Suprapubic skin (tissue), 4 donors: ENCODE data around the gene MRPL23. TPM values are rescaled to one million over a fixed set of nuclear protein-coding genes. Genes with fewer than 3 reads are reported as not detected.

ENCODE experiments used
- DNase-seq, 2 donors: peaks; one replicate each; pipeline ENCODE4 v3.0.0-alpha.2; 2019; ENCODE audit warnings: low spot score in 2 of 2
- H3K27ac ChIP-seq: fragments of 200-600 bp; sonication (generic); one replicate; pipeline ENCODE4 v1.5.1; 2019
- H3K27me3 ChIP-seq: fragments of 200-600 bp; sonication (generic); one replicate; pipeline ENCODE4 v1.5.1; 2019
- H3K36me3 ChIP-seq: fragments of 200-600 bp; sonication (generic); one replicate; pipeline ENCODE4 v1.5.1; 2019
- H3K4me1 ChIP-seq: fragments of 200-600 bp; sonication (generic); one replicate; pipeline ENCODE4 v1.5.1; 2019
- H3K4me3 ChIP-seq: fragments of 200-600 bp; sonication (generic); one replicate; pipeline ENCODE4 v1.5.1; 2019; ENCODE audit warnings: mild to moderate bottlenecking
- H3K9me3 ChIP-seq: fragments of 200-600 bp; sonication (generic); one replicate; pipeline ENCODE4 v1.5.1; 2019
- EP300 ChIP-seq: sonication (generic); formaldehyde crosslinking; IDR thresholded peaks from one replicate; pipeline ENCODE4 v1.6.1; 2017; ENCODE audit warnings: antibody characterized with exemption
- POLR2A ChIP-seq, 2 donors: fragments of 450-650 bp; IDR thresholded peaks; one replicate each; pipeline ENCODE4 v1.6.1; 2017; ENCODE audit warnings: antibody characterized with exemption in 2 of 2, mild to moderate bottlenecking in 2 of 2, moderate library complexity in 2 of 2
- POLR2AphosphoS5 ChIP-seq, 3 donors: sonication (generic); formaldehyde crosslinking; IDR thresholded peaks; one replicate each; pipeline ENCODE4 v1.6.1; 2017; ENCODE audit warnings: antibody characterized with exemption in 3 of 3
- WGBS: methylation state at CpG from one replicate; pipeline ENCODE4 v1.1.5; 2018; 5-methylcytosine and 5-hydroxymethylcytosine counted together
- total RNA-seq, 4 donors: library from RNA; depleted of rRNA; stranded (reverse); fragments of >200 nt; gene quantifications; one replicate each; pipeline ENCODE4 v1.1.0, GENCODE V29; 2016
- TF ChIP-seq, protein P1 (sequence below), 2 donors: fragments of 200-600 bp in 1 of 2; fragments of 450-650 bp in 1 of 2; sonication (generic) in 1 of 2; IDR thresholded peaks; one replicate each; pipeline ENCODE4 v1.5.1; 2016 to 2019; ENCODE audit warnings: antibody characterized with exemption in 2 of 2, mild to moderate bottlenecking in 1 of 2, moderate library complexity in 1 of 2

The MRPL23 gene
- total RNA-seq, 4 donors from 2014 or later = 76.9 to 115 (median 103) TPM

DNA sequence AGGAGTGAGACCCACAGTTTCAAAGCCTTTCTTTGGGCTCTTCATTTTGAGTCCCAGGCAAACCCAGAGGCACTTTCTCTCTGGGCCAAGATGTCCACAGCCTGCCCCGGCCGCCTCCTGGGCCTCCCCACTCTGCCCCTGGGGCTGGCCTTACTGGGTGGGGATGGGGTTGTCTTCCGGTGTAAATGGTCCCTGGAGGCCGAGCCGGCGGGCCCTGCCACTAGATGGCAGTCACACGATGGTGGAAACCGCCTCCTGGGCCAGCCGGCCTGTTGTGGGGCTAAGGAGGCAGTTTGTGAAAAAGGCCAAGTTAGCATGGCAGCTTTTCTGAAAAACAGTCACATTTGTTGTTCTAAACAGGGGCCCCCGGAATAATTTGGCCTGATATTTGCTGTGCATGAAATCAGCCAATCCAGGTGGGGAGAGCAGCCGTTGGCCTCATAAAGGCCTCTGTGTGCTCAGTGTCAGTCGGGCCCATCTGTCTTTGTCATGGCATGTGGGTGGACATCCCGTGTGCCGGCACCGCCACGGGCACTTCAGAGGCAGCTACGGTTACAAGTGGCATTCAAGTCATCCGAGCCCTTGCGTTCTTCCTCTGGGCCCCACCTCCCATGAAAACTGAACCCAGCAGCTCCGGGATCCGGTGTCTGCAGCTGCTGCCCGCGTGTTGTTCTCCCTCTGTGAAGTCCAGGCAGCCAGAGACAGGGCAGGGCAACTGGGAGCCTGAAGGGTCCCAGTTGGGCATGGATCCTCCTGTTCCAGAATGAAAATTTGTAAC, 6.5 kb downstream of the MRPL23 start:
- WGBS = no CpG with 5 or more reads among the region's 23 CpGs
- Histone ChIP-seq H3K36me3 (no peaks in the 10 kb centered on the region), H3K4me1 (no peaks in the 10 kb centered on the region), H3K4me3 (no peak overlapping the region), H3K9me3 (no peaks in the 10 kb centered on the region), H3K27ac (no peak overlapping the region), H3K27me3 (no peaks in the 10 kb centered on the region)
- TF ChIP-seq EP300 = no peak
- no peak for TF ChIP-seq POLR2AphosphoS5 (IDR thresholded peaks at IDR 0.05)
- no peak for TF ChIP-seq POLR2A (IDR thresholded peaks at IDR 0.05)
- TF ChIP-seq, protein P1, sequence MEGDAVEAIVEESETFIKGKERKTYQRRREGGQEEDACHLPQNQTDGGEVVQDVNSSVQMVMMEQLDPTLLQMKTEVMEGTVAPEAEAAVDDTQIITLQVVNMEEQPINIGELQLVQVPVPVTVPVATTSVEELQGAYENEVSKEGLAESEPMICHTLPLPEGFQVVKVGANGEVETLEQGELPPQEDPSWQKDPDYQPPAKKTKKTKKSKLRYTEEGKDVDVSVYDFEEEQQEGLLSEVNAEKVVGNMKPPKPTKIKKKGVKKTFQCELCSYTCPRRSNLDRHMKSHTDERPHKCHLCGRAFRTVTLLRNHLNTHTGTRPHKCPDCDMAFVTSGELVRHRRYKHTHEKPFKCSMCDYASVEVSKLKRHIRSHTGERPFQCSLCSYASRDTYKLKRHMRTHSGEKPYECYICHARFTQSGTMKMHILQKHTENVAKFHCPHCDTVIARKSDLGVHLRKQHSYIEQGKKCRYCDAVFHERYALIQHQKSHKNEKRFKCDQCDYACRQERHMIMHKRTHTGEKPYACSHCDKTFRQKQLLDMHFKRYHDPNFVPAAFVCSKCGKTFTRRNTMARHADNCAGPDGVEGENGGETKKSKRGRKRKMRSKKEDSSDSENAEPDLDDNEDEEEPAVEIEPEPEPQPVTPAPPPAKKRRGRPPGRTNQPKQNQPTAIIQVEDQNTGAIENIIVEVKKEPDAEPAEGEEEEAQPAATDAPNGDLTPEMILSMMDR (IDR thresholded peaks at IDR 0.05) = peak in 1 of 2 donors; percentile 30
- peak; percentile 22 to 58 for DNase-seq

DNA sequence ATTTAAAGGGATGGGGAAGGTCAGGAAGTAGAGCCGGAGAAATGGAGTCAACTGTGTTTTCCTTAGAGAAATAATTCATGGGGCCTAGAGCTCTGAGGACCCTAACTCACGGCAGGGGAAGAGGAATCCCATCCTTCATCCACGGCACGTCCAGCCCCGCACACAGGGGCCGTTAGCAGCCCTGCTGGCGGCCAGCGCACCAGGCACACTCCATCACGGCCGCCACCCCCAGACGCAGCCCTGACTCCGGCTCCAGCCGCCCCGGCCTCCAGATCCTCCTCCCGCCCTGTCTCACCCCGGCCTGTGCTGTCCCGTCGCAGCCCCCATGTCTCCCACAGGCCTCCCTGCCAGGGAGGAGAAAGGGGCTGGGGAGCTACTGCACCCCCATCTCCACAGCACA, 11.2 kb downstream of the MRPL23 start:
- WGBS = no CpG with 5 or more reads among the region's 18 CpGs
- H3K9me3 ChIP-seq = no peaks in the 10 kb centered on the region
- DNase-seq = no peak
- no peaks in the 10 kb centered on the region for H3K36me3 ChIP-seq
- no peak overlapping the region for H3K27ac ChIP-seq
- TF ChIP-seq POLR2AphosphoS5 (IDR thresholded peaks at IDR 0.05) = no peak
- TF ChIP-seq EP300 = no peak
- TF ChIP-seq POLR2A (IDR thresholded peaks at IDR 0.05) = no peak
- TF ChIP-seq, protein P1 (IDR thresholded peaks at IDR 0.05) = no peak
- H3K27me3 ChIP-seq = no peaks in the 10 kb centered on the region
- no peak overlapping the region for H3K4me3 ChIP-seq
- no peaks in the 10 kb centered on the region for H3K4me1 ChIP-seq

DNA sequence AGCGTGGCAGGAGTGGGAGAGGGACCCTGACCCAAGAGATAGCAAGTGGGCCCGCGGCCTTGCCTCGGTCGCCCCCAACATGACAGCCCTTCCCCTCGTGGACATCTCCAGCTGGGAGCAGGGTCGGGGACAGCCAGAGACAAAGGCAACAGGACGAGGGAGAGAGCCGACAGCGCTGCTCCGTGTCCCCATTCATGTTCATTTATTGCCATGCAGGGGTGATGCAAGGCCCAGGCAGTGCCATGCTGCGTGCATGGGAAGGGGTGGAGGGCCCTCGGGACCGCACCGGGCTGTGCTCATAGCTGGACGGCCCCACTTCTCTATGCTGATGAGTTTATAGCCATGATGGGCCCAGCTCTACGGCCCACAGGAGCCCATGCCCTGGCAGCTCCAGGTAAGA, 12.7 kb downstream of the MRPL23 start:
- Histone ChIP-seq H3K4me1 (no peaks in the 10 kb centered on the region), H3K36me3 (no peaks in the 10 kb centered on the region), H3K9me3 (no peaks in the 10 kb centered on the region), H3K27ac (no peak overlapping the region), H3K27me3 (no peaks in the 10 kb centered on the region), H3K4me3 (no peak overlapping the region)
- DNase-seq = peak; percentile 25 to 55
- no CpG with 5 or more reads among the region's 17 CpGs for whole genome bisulfite sequencing
- no peak for TF ChIP-seq EP300
- TF ChIP-seq POLR2A (IDR thresholded peaks at IDR 0.05) = no peak
- no peak for TF ChIP-seq POLR2AphosphoS5 (IDR thresholded peaks at IDR 0.05)
- TF ChIP-seq, protein P1 (IDR thresholded peaks at IDR 0.05) = no peak

DNA sequence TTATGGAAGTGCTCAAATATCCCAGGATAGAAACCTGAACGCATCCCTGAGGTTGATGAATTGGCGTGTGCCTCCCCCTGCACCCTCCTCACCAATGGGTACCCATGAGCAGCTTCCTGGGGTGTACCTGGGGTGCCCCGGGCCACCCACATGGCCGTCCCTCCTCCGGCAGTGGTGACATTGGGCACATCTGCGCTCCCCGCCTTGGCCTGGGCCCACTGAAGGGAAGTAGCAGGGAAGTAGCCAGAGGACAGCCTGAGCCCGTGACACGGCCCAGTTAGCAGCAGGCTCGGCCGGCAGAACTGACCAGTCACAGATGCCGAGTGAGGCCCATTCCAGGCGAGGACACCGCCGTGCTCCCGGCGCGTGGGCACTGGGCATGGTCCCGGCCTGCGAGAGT, 16.7 kb downstream of the MRPL23 start:
- no peaks in the 10 kb centered on the region for H3K4me1 ChIP-seq

DNA sequence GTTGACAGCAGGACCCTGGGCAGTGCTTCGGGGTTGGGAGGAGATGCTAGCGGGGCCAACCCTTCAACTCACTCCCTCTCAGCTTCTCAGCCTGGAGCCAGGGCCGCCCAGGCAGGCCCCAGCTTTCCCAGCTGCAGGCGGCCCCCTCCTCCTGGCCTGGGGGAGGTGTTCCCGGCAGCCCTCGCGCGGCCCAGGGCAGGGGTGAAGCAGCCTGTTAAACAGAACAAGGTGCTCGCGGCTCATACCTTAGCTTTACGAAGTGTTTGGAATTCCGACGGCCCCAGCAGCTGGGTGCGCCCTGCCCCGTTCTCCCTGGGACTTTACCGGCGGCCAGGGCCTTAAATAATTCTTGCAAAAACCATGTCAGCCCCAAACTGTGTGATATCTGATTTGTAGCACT, 17.2 kb downstream of the MRPL23 start:
- no peaks in the 10 kb centered on the region for H3K27me3 ChIP-seq
- no peak for DNase-seq
- H3K9me3 ChIP-seq = no peaks in the 10 kb centered on the region
- H3K27ac ChIP-seq = no peak overlapping the region
- no peaks in the 10 kb centered on the region for H3K4me1 ChIP-seq
- TF ChIP-seq, protein P1 (IDR thresholded peaks at IDR 0.05) = no peak
- TF ChIP-seq EP300 = no peak
- no peak for TF ChIP-seq POLR2A (IDR thresholded peaks at IDR 0.05)
- TF ChIP-seq POLR2AphosphoS5 (IDR thresholded peaks at IDR 0.05) = no peak
- no CpG with 5 or more reads among the region's 17 CpGs for WGBS
- no peaks in the 10 kb centered on the region for H3K36me3 ChIP-seq
- H3K4me3 ChIP-seq = no peak overlapping the region

More for the DNA sequence above, 16.7 kb downstream of the MRPL23 start:
- Histone ChIP-seq H3K4me3 (no peak overlapping the region), H3K9me3 (no peaks in the 10 kb centered on the region), H3K27me3 (no peaks in the 10 kb centered on the region), H3K27ac (no peak overlapping the region), H3K36me3 (no peaks in the 10 kb centered on the region)
- no CpG with 5 or more reads among the region's 20 CpGs for WGBS
- peak; percentile 16 to 24 for DNase-seq
- TF ChIP-seq POLR2AphosphoS5 (IDR thresholded peaks at IDR 0.05) = no peak
- no peak for TF ChIP-seq EP300
- TF ChIP-seq, protein P1 (IDR thresholded peaks at IDR 0.05) = no peak
- no peak for TF ChIP-seq POLR2A (IDR thresholded peaks at IDR 0.05)
